DND-41 (cell line): ENCODE measurements around the gene CRISPLD2.
"Not testable (repeated sequence)": the region's sequence is repeated elsewhere in the genome, so short reads cannot be mapped to it uniquely, and the experiment has no call there.

Experiments
- ATAC-seq: fragments of 200-7000 bp; cut with Tn5 transposase; 3 replicates; pipeline ENCODE4 v1.9.1; 2021; ENCODE audit warnings: low read depth; ENCODE audit not compliant: insufficient read depth
- DNase-seq: peaks from one replicate; pipeline ENCODE4 v3.0.0-alpha.2; 2020
- H2AFZ ChIP-seq: 2 replicates; pipeline ENCODE4 v1.6.0; 2012; ENCODE audit warnings: low read depth, low read length
- H3K27ac ChIP-seq: 2 replicates; pipeline ENCODE4 v1.5.1; 2012; ENCODE audit warnings: low read length, inconsistent platforms
- H3K27me3 ChIP-seq: fragments of 200-600 bp; sonication (generic); 2 replicates; pipeline ENCODE4 v1.6.0; 2012; ENCODE audit warnings: low read length, mild to moderate bottlenecking, inconsistent platforms; ENCODE audit not compliant: insufficient read depth, poor library complexity
- H3K36me3 ChIP-seq: 2 replicates; pipeline ENCODE4 v1.5.1; 2012; ENCODE audit warnings: low read length, inconsistent platforms; ENCODE audit not compliant: insufficient read depth
- H3K4me1 ChIP-seq: 2 replicates; pipeline ENCODE4 v1.5.1; 2012; ENCODE audit warnings: mild to moderate bottlenecking, low read length; ENCODE audit not compliant: insufficient read depth
- H3K4me2 ChIP-seq: 2 replicates; pipeline ENCODE4 v1.6.0; 2012; ENCODE audit warnings: mild to moderate bottlenecking, moderate library complexity, low read length, inconsistent platforms; ENCODE audit not compliant: insufficient read depth
- H3K4me3 ChIP-seq, 2 experiments: fragments of 200-600 bp in 1 of 2; shearing (Covaris generic) in 1 of 2; 2 replicates each; pipeline ENCODE4 v1.5.1; 2012 to 2016; ENCODE audit warnings: inconsistent platforms in 2 of 2, low read length in 2 of 2, mild to moderate bottlenecking in 2 of 2, low read depth in 1 of 2, moderate library complexity in 1 of 2
- H3K79me2 ChIP-seq: 2 replicates; pipeline ENCODE4 v1.6.0; 2012; ENCODE audit warnings: low read length, inconsistent platforms; ENCODE audit not compliant: insufficient read depth
- H3K9ac ChIP-seq: 2 replicates; pipeline ENCODE4 v1.6.0; 2012; ENCODE audit warnings: low read depth, mild to moderate bottlenecking, inconsistent platforms, low read length, moderate library complexity
- H3K9me3 ChIP-seq: 2 replicates; pipeline ENCODE4 v1.5.1; 2012; ENCODE audit warnings: low read length, moderate library complexity, mild to moderate bottlenecking, inconsistent platforms; ENCODE audit not compliant: insufficient read depth, severe bottlenecking
- H4K20me1 ChIP-seq: 2 replicates; pipeline ENCODE4 v1.6.0; 2012; ENCODE audit warnings: low read length; ENCODE audit not compliant: insufficient read depth
- EZH2 ChIP-seq: IDR thresholded peaks from 3 replicates; pipeline ENCODE4 v1.6.1; 2012; ENCODE audit warnings: borderline replicate concordance, low read depth, mild to moderate bottlenecking, moderate library complexity, low read length, inconsistent platforms; ENCODE audit not compliant: severe bottlenecking
- TF ChIP-seq, protein P1 (sequence below): IDR thresholded peaks from 2 replicates; pipeline ENCODE4 v1.5.1; 2012; ENCODE audit warnings: borderline replicate concordance, low read length, moderate library complexity, mild to moderate bottlenecking; ENCODE audit not compliant: poor library complexity, severe bottlenecking; ENCODE audit errors: extremely low read depth

The CRISPLD2 gene

DNA sequence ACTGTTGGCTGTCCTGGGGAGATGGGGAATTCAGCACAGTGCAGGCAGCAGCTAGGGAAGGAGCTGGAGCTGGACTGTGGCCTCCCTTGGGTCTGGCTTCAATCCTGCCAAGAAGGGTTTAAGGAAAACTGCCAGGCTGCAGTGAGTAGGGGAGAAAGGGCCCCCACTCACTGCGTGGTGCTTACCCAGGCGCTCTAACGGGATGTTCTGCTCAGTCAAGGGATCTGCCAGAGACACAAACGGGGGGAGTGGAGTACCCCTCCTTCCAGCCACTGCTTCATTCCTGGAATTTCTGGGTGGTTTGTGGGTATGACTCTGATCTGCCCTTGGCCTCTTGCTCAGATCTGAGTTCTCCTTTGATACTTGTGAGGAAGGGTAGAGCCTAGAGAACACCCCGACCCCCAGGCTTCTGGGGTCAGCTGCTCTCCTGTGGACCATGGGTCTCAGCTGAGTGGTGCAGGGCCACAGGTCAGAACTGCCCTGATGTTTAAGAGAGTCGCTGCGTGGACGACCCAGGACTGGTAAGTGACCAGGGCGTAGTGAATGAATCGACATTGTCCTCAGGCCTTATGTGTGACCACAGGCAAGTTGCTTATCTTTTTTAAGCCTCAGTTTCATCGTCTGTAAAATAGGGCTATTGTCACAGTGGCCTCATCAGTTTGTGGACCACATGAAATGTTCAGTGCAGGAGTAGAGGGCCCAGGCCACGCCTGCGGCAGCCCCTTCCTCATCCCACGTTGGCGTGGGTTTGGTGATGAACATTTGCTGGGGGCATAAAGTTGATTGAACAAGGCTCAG lies 9.6 kb downstream of the CRISPLD2 start:
- Histone ChIP-seq H3K79me2 (no peaks in the 10 kb centered on the region), H3K9ac (no peak overlapping the region), H3K27ac (no peak overlapping the region), H3K9me3 (no peaks in the 10 kb centered on the region), H2AFZ (no peak overlapping the region), H3K4me2 (no peak overlapping the region), H3K36me3 (no peaks in the 10 kb centered on the region), H4K20me1 (peaks cover 4% of the 10 kb centered on the region; the same call in 1 of the 2 replicates), H3K4me1 (no peaks in the 10 kb centered on the region), H3K4me3 (no peak overlapping the region), H3K27me3 (peaks cover 15% of the 10 kb centered on the region)
- DNase-seq (no peak), ATAC-seq (peak; percentile 9; the same call in 1 of the 3 replicates)
- TF ChIP-seq, protein P1, sequence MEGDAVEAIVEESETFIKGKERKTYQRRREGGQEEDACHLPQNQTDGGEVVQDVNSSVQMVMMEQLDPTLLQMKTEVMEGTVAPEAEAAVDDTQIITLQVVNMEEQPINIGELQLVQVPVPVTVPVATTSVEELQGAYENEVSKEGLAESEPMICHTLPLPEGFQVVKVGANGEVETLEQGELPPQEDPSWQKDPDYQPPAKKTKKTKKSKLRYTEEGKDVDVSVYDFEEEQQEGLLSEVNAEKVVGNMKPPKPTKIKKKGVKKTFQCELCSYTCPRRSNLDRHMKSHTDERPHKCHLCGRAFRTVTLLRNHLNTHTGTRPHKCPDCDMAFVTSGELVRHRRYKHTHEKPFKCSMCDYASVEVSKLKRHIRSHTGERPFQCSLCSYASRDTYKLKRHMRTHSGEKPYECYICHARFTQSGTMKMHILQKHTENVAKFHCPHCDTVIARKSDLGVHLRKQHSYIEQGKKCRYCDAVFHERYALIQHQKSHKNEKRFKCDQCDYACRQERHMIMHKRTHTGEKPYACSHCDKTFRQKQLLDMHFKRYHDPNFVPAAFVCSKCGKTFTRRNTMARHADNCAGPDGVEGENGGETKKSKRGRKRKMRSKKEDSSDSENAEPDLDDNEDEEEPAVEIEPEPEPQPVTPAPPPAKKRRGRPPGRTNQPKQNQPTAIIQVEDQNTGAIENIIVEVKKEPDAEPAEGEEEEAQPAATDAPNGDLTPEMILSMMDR = no peak
- TF ChIP-seq EZH2 = no peak

GRCh38 chr16:84830765-84831384 lies 11.1 kb downstream of the CRISPLD2 start:
- ATAC-seq = no peak
- H3K27ac ChIP-seq = no peak overlapping the region
- H3K27me3 ChIP-seq = peaks cover 15% of the 10 kb centered on the region

GRCh38 chr16:84831728-84832127 lies 11.9 kb downstream of the CRISPLD2 start:
- not testable (repeated sequence) for DNase-seq, H3K9me3 ChIP-seq, H3K27ac ChIP-seq, H3K4me1 ChIP-seq, ATAC-seq, H3K79me2 ChIP-seq, H3K9ac ChIP-seq, H3K4me3 ChIP-seq, H3K36me3 ChIP-seq, H3K4me2 ChIP-seq, H2AFZ ChIP-seq, H4K20me1 ChIP-seq
- H3K27me3 ChIP-seq = peaks cover 15% of the 10 kb centered on the region

More at GRCh38 chr16:84830765-84831384, 11.1 kb downstream of the CRISPLD2 start:
- H3K9me3 ChIP-seq = no peaks in the 10 kb centered on the region
- no peak for DNase-seq
- H3K4me3 ChIP-seq = no peak overlapping the region
- TF ChIP-seq EZH2 = no peak
- TF ChIP-seq, protein P1 = no peak
- H3K9ac ChIP-seq = no peak overlapping the region
- H3K36me3 ChIP-seq = no peaks in the 10 kb centered on the region
- peaks cover 4% of the 10 kb centered on the region; the same call in 1 of the 2 replicates for H4K20me1 ChIP-seq
- no peaks in the 10 kb centered on the region for H3K4me1 ChIP-seq
- H3K79me2 ChIP-seq = no peaks in the 10 kb centered on the region
- no peak overlapping the region for H3K4me2 ChIP-seq
- H2AFZ ChIP-seq = no peak overlapping the region

DNA sequence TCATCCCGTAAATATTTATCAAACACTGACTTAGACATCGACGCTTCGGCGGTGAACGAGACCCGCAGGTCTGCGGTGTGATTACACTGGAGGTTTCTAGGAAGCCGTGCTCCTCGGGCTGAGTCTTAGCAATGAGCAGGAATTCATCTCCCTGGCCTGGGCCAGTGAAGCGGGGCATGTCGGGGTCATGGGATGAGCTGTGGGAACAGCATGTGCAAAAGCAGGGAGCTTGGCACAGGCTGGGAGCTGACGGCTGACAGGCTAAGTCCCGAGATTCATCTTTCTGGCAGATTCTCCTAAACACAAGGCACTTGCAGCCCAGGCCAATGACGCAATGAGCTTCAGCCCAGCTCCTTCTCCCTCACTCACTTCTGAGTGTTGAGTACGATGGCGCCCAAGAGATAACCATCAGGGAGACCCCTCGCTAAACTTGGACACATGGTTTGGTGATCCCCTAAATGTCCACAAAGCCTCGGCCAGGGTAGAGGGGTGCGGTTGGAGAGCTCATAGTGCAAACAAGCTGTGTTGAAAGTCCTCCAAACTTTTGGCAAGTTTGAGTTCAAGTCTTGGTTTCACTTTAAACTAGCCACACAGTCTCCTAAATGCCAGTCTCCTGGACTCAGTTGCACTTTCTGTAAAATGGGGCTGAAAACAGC lies 12.8 kb downstream of the CRISPLD2 start:
- Histone ChIP-seq H3K27me3 (peaks cover 15% of the 10 kb centered on the region), H2AFZ (no peak overlapping the region), H3K9me3 (no peaks in the 10 kb centered on the region), H3K9ac (no peak overlapping the region), H3K4me1 (no peaks in the 10 kb centered on the region), H3K79me2 (no peaks in the 10 kb centered on the region), H3K4me2 (no peak overlapping the region), H3K27ac (no peak overlapping the region), H3K36me3 (no peaks in the 10 kb centered on the region), H3K4me3 (no peak overlapping the region), H4K20me1 (0 out of 2 replicates have a peak, but pooled peaks cover 3% of the 10 kb centered on the region)
- DNase-seq = no peak
- no peak for ATAC-seq
- TF ChIP-seq, protein P1 = no peak
- TF ChIP-seq EZH2 = no peak
